Uterus (tissue), 2 donors: ENCODE data around the gene WDFY1.

Source experiments
- CTCF ChIP-seq, 4 experiments: fragments of 200-600 bp in 2 of 4; fragments of 450-650 bp in 2 of 4; sonication (generic) in 2 of 4; IDR thresholded peaks; one replicate each; pipeline ENCODE4 v1.5.1; 2016 to 2019; ENCODE audit warnings: antibody characterized with exemption in 4 of 4, mild to moderate bottlenecking in 2 of 4, moderate library complexity in 1 of 4
- POLR2A ChIP-seq, 2 donors: fragments of 450-650 bp; IDR thresholded peaks; one replicate each; pipeline ENCODE4 v1.6.1; 2016; ENCODE audit warnings: antibody characterized with exemption in 2 of 2, mild to moderate bottlenecking in 1 of 2, moderate library complexity in 1 of 2

- TF ChIP-seq POLR2A (IDR thresholded peaks at IDR 0.05) (no peak), CTCF (IDR thresholded peaks at IDR 0.05) (no peak)
Measured at GRCh38 chr2:223936862-223937326, 8.2 kb downstream of the WDFY1 start.
